Measurements from ENCODE around the gene NIT1.

DNA sequence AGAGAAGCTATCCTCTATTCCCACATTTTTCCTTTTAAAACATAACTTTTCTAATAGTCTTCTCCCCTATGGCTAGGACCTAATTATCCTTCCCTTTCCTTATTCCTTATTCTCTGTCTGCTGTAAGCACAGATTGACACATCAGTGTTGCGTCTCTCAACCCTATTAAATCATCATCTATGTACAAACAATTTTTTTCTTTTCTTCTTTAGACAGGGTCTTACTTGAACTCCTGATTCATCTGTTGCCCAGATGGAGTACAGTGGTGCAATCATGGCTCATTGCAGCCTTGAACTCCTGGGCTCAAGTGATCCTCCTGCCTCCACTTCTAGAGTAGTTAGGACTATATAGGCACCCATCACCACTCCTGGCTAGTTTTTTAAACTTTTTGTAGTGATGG, 11.5 kb upstream of the NIT1 start:
- TF ChIP-seq CTBP2 (IDR thresholded peaks at IDR 0.05; ENCODE audit: borderline replicate concordance, insufficient read depth, insufficient read length, low read length) (no peak), HDAC6 (IDR thresholded peaks at IDR 0.05; ENCODE audit: low read depth, low read length) (no peak), POLR2A (IDR thresholded peaks at IDR 0.05; ENCODE audit: control extremely low read depth in 1 of 2, low read depth in 2 of 2, low read length in 2 of 2) (no peak), RFX5 (IDR thresholded peaks at IDR 0.05; ENCODE audit: borderline replicate concordance, low read depth, low read length) (no peak), RBBP5 (IDR thresholded peaks at IDR 0.05; ENCODE audit: borderline replicate concordance, low read depth, low read length) (no peak), GABPA (IDR thresholded peaks at IDR 0.05; ENCODE audit: borderline replicate concordance, insufficient read depth, low read length) (no peak), ZNF274 (IDR thresholded peaks at IDR 0.05; ENCODE audit: borderline replicate concordance, extremely low read depth, low read length) (no peak), RNF2 (IDR thresholded peaks at IDR 0.05; ENCODE audit: borderline replicate concordance, low read depth, low read length, missing control alignments, poor library complexity, severe bottlenecking) (no peak)
- TF ChIP-seq, protein P1, sequence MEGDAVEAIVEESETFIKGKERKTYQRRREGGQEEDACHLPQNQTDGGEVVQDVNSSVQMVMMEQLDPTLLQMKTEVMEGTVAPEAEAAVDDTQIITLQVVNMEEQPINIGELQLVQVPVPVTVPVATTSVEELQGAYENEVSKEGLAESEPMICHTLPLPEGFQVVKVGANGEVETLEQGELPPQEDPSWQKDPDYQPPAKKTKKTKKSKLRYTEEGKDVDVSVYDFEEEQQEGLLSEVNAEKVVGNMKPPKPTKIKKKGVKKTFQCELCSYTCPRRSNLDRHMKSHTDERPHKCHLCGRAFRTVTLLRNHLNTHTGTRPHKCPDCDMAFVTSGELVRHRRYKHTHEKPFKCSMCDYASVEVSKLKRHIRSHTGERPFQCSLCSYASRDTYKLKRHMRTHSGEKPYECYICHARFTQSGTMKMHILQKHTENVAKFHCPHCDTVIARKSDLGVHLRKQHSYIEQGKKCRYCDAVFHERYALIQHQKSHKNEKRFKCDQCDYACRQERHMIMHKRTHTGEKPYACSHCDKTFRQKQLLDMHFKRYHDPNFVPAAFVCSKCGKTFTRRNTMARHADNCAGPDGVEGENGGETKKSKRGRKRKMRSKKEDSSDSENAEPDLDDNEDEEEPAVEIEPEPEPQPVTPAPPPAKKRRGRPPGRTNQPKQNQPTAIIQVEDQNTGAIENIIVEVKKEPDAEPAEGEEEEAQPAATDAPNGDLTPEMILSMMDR (IDR thresholded peaks at IDR 0.05; ENCODE audit: control extremely low read depth in 1 of 3, insufficient read depth in 1 of 3, low read depth in 1 of 3, low read length in 3 of 3): no peak

All from H1 (cell line).